ENCODE results near the gene PIP5KL1.

- TF ChIP-seq EZH2 (IDR thresholded peaks at IDR 0.05), result no peak
- TF ChIP-seq POLR2AphosphoS5 (IDR thresholded peaks at IDR 0.05; ENCODE audit: borderline replicate concordance, low read depth, low read length), result no peak
- TF ChIP-seq FOXP2 (optimal IDR thresholded peaks at IDR 0.05; ENCODE audit: control extremely low read depth, extremely low read length, insufficient read depth), result no peak
Measured at GRCh38 chr9:127892831-127893230, 37.7 kb downstream of the PIP5KL1 start.

All from SK-N-MC (cell line).